Muscle of leg (tissue), 11 donors: ENCODE data around the gene PCDH9. TPM values are rescaled to one million over a fixed set of nuclear protein-coding genes. Genes with fewer than 3 reads are reported as not detected.

Experiments
- DNase-seq: peaks from one replicate; pipeline ENCODE4 v3.0.0; 2013
- H3K27ac ChIP-seq: one replicate; pipeline ENCODE4 v1.5.1; 2013; ENCODE audit warnings: mild to moderate bottlenecking, low read length, control low read depth
- H3K27me3 ChIP-seq: one replicate; pipeline ENCODE4 v1.6.1; 2013; ENCODE audit warnings: low read length; ENCODE audit not compliant: control insufficient read depth, insufficient read depth
- H3K36me3 ChIP-seq: one replicate; pipeline ENCODE4 v1.6.1; 2013; ENCODE audit warnings: low read length; ENCODE audit not compliant: control insufficient read depth, insufficient read depth
- H3K4me1 ChIP-seq: one replicate; pipeline ENCODE4 v1.6.1; 2013; ENCODE audit warnings: low read length; ENCODE audit not compliant: control insufficient read depth, insufficient read depth
- H3K4me3 ChIP-seq: one replicate; pipeline ENCODE4 v1.5.1; 2013; ENCODE audit warnings: low read length, control low read depth
- H3K9me3 ChIP-seq: replicated peaks from 2 replicates; pipeline ENCODE4 v1.6.1; 2013; ENCODE audit warnings: low read depth, low read length; ENCODE audit not compliant: control insufficient read depth
- WGBS: methylation state at CpG from one replicate; pipeline ENCODE4 v1.1.5; 2013; ENCODE audit warnings: missing lambda C conversion rate; ENCODE audit not compliant: insufficient coverage; 5-methylcytosine and 5-hydroxymethylcytosine counted together
- polyA plus RNA-seq, 8 donors: library from polyadenylated mRNA; unstranded; fragments of 120-200 nt; gene quantifications; one replicate each; pipeline versions ENCODE4 v1.2.1 to v1.2.3, GENCODE V29; 2013; ENCODE audit warnings: inconsistent platforms in 1 of 8, low replicate concordance in 1 of 8; ENCODE audit not compliant: insufficient read length in 8 of 8, insufficient read depth in 1 of 8
- total RNA-seq: library from RNA; stranded (reverse); fragments of 120-200 nt; gene quantifications from one replicate; pipeline ENCODE4 v1.2.4, GENCODE V29; 2013

The PCDH9 gene
- total and polyA plus RNA-seq, 9 donors: 1.7 to 8.3 (median 3.1) TPM

GRCh38 chr13:67204764-67205163 is 25.4 kb downstream of the PCDH9 start:
- no peak for DNase-seq
- no peaks in the 10 kb centered on the region for H3K27me3 ChIP-seq
- H3K4me1 ChIP-seq: no peaks in the 10 kb centered on the region
- WGBS: no CpG with 5 or more reads among the region's 1 CpG
- no peak overlapping the region for H3K27ac ChIP-seq
- H3K36me3 ChIP-seq: no peaks in the 10 kb centered on the region
- no peak overlapping the region for H3K4me3 ChIP-seq
- H3K9me3 ChIP-seq: no peaks in the 10 kb centered on the region

- H3K4me1 ChIP-seq: no peaks in the 10 kb centered on the region
- no peaks in the 10 kb centered on the region for H3K27me3 ChIP-seq
- no peaks in the 10 kb centered on the region for H3K36me3 ChIP-seq
- no peak overlapping the region for H3K27ac ChIP-seq
- no CpG with 5 or more reads among the region's 4 CpGs for WGBS
- no peaks in the 10 kb centered on the region for H3K9me3 ChIP-seq
- no peak overlapping the region for H3K4me3 ChIP-seq
- no peak for DNase-seq
Observed at GRCh38 chr13:67200605-67201004, 29.5 kb downstream of the PCDH9 start.

- DNase-seq: no peak
- no peaks in the 10 kb centered on the region for H3K4me1 ChIP-seq
Observed at GRCh38 chr13:67200183-67200582, 30.0 kb downstream of the PCDH9 start.

GRCh38 chr13:67197704-67198103 is 32.4 kb downstream of the PCDH9 start:
- Histone ChIP-seq H3K27ac (no peak overlapping the region), H3K9me3 (no peaks in the 10 kb centered on the region), H3K4me3 (no peak overlapping the region), H3K27me3 (no peaks in the 10 kb centered on the region), H3K4me1 (no peaks in the 10 kb centered on the region), H3K36me3 (no peaks in the 10 kb centered on the region)
- no CpG with 5 or more reads among the region's 1 CpG for WGBS
- no peak for DNase-seq

More at GRCh38 chr13:67200183-67200582, 30.0 kb downstream of the PCDH9 start:
- Histone ChIP-seq H3K27ac (no peak overlapping the region), H3K4me3 (no peak overlapping the region), H3K9me3 (no peaks in the 10 kb centered on the region), H3K27me3 (no peaks in the 10 kb centered on the region), H3K36me3 (no peaks in the 10 kb centered on the region)

- H3K36me3 ChIP-seq: no peaks in the 10 kb centered on the region
- H3K27me3 ChIP-seq: no peaks in the 10 kb centered on the region
- no peaks in the 10 kb centered on the region for H3K4me1 ChIP-seq
- no peaks in the 10 kb centered on the region for H3K9me3 ChIP-seq
- DNase-seq: no peak
- no peak overlapping the region for H3K27ac ChIP-seq
- no peak overlapping the region for H3K4me3 ChIP-seq
Observed at GRCh38 chr13:67193979-67194378, 36.2 kb downstream of the PCDH9 start.

- H3K9me3 ChIP-seq: no peaks in the 10 kb centered on the region
- no peaks in the 10 kb centered on the region for H3K4me1 ChIP-seq
- no peaks in the 10 kb centered on the region for H3K27me3 ChIP-seq
- no CpG with 5 or more reads among the region's 4 CpGs for WGBS
- no peaks in the 10 kb centered on the region for H3K36me3 ChIP-seq
- no peak overlapping the region for H3K27ac ChIP-seq
- no peak overlapping the region for H3K4me3 ChIP-seq
- DNase-seq: no peak
Observed at GRCh38 chr13:67192751-67193150, 37.4 kb downstream of the PCDH9 start.

GRCh38 chr13:67186995-67187569 is 43.1 kb downstream of the PCDH9 start:
- no peaks in the 10 kb centered on the region for H3K4me1 ChIP-seq
- no peaks in the 10 kb centered on the region for H3K9me3 ChIP-seq
- no peak overlapping the region for H3K27ac ChIP-seq
- 60% methylated on average over 1 of the region's 6 CpGs for WGBS
- no peaks in the 10 kb centered on the region for H3K36me3 ChIP-seq
- no peak overlapping the region for H3K4me3 ChIP-seq
- DNase-seq: no peak
- H3K27me3 ChIP-seq: no peaks in the 10 kb centered on the region

- Histone ChIP-seq H3K9me3 (no peaks in the 10 kb centered on the region), H3K4me3 (no peak overlapping the region), H3K27ac (no peak overlapping the region), H3K27me3 (no peaks in the 10 kb centered on the region), H3K36me3 (no peaks in the 10 kb centered on the region), H3K4me1 (no peaks in the 10 kb centered on the region)
- WGBS: 100% methylated on average over 7 of the region's 7 CpGs
- no peak for DNase-seq
Observed at GRCh38 chr13:67184247-67184646, 45.9 kb downstream of the PCDH9 start.

GRCh38 chr13:67183151-67183550 is 47.0 kb downstream of the PCDH9 start:
- DNase-seq: no peak
- Histone ChIP-seq H3K9me3 (no peaks in the 10 kb centered on the region), H3K36me3 (no peaks in the 10 kb centered on the region), H3K4me1 (no peaks in the 10 kb centered on the region), H3K27me3 (no peaks in the 10 kb centered on the region), H3K4me3 (no peak overlapping the region), H3K27ac (no peak overlapping the region)
- WGBS: no CpG with 5 or more reads among the region's 1 CpG

GRCh38 chr13:67175836-67176459 is 54.2 kb downstream of the PCDH9 start:
- DNase-seq: peak; percentile 17
- Histone ChIP-seq H3K36me3 (no peaks in the 10 kb centered on the region), H3K9me3 (no peaks in the 10 kb centered on the region), H3K4me1 (no peaks in the 10 kb centered on the region), H3K4me3 (no peak overlapping the region), H3K27ac (no peak overlapping the region), H3K27me3 (no peaks in the 10 kb centered on the region)
- no CpG with 5 or more reads among the region's 2 CpGs for WGBS

GRCh38 chr13:67168384-67168783 is 61.8 kb downstream of the PCDH9 start:
- no CpG with 5 or more reads among the region's 2 CpGs for WGBS
- H3K27ac ChIP-seq: no peak overlapping the region
- H3K27me3 ChIP-seq: no peaks in the 10 kb centered on the region
- no peak overlapping the region for H3K4me3 ChIP-seq
- H3K36me3 ChIP-seq: no peaks in the 10 kb centered on the region
- no peak for DNase-seq
- no peaks in the 10 kb centered on the region for H3K4me1 ChIP-seq
- H3K9me3 ChIP-seq: no peaks in the 10 kb centered on the region
